ENCODE measurements around the gene SMPX.
"Not testable (repeated sequence)": the region's sequence is repeated elsewhere in the genome, so short reads cannot be mapped to it uniquely, and the experiment has no call there.

Gene SMPX

DNA sequence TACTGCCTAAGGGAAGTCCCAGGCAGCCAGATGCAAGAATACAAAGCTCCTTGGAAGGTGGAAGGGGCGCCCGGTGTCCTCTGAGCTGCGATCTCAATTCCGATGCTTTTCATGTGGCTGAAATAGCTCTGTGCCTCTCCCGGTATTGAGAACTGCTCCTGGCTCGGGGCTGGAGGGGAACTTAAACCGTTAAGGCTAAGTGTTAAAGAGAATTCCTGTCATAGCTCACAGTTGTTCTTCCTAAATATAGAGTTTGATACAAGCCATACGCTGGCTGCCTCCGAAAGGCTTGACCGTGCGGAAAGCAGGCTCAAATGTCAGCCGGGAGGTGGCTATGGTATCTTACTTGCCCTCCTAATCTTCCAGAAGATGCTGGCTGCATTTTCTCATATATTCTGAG is at the start of gene SMPX:
SMPX (minus strand) TSS at position 157 of the 400 bp plus-strand sequence. CDS start 3,826 bp downstream, outside the sequence.
- DNase-seq, result no peak

DNA sequence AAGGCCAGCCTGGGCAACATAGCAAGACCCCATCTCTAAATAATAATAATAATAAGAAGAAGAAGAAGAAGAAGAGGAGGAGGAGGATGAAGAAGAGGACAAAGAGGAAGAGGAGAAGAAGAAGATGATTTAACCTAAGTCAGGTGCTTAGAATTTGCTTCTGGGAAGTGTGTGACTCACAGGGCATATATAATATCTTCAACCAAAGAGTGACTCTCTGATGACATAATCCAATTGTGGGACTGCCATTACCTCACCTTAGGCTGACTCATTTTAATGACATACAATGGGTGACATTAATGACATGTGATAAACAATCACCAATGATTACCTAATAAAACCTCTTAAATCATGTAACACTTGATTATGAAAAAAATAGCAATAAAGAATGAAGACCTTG is 48.8 kb upstream of the SMPX start:
- DNase-seq, result no peak

DNA sequence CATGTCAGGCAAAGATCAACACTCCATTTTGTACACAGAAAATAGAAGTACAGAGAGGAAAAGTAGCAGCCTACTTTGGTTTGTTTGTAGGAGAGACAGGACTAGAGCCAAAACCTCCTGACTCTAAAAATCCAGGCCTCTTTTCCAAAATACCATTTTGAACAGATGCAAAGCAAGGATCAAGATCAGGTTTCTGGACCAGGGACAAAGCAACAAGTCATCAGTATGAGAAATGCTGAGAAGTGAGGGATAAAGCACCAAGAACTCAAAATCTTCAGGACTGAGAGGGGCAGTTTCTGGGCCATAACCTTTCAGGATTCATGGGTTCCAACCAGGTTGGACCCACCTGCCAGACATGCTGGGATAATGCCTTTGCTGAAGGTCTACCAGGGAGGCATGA is 44.9 kb upstream of the SMPX start:
- DNase-seq, result no peak

DNA sequence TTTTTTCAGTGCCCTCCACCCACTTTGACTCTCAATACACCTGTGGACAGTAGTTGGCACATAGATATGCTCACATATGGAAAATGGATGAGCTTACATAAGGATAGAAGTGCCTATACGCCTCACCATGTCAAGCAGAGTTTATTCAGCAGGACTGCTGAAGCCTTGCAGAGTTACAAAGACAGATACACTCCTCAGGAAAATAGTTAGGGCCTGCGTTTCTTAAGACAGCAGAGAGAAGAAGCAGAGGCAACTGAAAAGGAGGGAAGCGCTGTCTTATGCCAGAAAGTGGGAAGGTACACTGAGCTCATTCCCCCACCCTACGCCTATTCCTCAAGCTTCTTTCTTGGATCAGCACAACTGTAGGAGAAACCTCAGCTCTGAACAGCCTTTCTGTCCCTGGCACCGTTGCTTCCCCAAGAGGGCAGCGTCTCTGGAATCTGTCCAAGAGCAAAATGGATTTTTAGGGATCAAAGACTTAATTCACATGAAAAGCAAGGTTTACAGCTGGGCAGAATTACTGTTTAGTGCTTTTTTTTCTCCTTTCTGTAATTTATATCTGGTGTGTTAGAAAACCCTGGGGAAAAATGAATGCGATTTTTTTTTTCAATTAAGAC is 44.2 kb upstream of the SMPX start:
- no peak for DNase-seq

DNA sequence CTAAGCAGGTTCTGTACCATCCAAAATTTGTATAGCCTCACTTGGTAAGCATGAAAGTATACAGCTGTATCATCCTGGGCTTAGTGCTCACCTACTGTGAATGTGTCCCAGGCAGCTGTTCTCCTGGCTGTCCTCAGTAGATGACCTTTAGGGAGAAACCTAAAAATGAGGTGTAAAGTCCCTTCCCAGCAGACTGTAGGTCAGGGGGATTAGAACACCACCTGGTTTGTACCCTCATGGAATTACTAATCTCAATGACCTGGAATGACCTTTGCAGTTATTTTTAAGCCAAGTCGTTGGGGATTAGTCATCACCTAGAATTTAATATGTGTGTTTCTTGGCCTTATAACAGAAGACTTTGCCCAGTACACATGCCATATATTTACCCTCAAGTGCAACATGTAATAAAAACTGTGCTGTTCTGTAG is 42.4 kb upstream of the SMPX start:
- no peak for DNase-seq

DNA sequence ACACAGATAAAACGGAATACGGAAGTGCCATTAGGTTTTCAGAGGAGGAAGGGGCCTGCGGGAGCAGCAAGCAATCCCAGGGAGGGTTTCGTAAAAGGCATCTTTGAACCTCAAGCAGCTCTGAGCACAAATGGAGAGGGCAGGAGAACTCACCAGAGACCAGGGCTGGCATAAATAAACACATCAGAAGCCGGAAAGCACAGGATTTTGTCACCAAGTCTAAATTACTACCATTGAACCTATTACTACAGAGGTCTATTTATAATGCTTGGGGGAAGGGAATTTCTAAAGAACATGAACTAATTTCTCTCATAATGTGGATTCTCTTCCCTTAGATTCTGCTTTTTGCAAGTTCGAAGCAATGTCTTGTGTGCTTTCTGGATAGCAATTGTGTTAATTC is 41.9 kb upstream of the SMPX start:
- no peak for DNase-seq

DNA sequence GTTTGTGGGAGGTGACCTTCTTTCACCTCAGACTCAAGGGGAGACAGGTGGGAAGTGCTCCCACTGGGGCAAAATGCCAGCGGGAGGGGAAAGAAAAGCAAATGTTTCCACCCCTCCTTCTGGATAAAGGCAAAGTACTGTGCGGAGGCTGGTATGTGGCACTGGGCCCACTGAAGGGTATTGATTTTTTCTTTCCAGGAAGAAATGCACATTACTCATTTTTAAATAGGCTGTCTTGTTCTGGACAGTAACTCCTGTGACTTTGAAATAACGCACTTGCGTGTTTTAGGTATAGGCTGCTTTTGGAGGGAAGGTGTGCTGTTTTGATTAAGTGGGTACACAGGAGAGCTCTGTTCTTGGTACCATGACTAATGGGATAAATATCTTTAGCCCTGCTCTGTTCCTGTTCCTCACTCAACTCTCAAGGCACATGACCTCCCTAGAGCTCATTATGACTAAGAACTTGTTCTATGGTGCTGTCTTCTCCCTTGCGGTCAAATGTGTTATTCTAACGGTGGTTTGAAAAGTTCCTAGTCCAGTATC is 40.8 kb upstream of the SMPX start:
- no peak for DNase-seq

DNA sequence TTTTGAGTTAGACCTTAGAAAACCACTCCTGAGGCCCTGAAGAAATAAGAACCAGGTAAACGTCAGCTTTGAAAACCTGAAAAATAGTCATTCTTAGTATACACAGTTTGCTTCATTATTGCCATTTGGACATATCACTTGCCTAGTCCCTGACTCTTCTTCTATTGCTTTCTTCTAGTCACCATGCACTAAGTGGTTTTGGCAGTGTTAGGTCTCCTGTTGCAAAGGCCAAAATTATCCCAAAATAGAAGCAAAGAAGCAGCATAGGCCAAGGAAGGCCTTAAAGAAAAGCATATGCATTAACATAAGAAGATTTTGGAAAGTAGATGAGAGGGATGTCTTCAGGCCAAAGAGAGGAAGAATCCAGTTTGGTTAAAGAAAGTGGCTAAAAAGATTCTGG is 24.1 kb upstream of the SMPX start:
- DNase-seq, result no peak

DNA sequence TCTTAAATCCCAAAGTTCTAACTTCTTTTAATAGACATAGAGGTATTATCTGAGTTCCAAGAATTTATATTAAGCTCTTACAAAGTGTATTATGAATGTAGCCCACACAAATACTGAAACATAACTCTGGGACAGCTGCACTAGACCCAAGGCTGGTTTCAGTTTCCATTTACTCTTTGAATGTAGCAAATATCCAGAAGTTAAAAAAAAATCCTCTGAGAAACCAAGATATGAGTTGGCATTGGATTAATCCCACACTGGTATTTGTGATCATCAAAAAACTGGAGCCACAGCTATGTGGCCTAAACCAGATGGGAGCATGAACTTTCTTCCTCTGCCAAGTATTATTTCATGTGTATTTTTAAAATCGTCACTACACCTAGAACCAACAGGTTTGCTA is 23.6 kb upstream of the SMPX start:
- no peak for DNase-seq

DNA sequence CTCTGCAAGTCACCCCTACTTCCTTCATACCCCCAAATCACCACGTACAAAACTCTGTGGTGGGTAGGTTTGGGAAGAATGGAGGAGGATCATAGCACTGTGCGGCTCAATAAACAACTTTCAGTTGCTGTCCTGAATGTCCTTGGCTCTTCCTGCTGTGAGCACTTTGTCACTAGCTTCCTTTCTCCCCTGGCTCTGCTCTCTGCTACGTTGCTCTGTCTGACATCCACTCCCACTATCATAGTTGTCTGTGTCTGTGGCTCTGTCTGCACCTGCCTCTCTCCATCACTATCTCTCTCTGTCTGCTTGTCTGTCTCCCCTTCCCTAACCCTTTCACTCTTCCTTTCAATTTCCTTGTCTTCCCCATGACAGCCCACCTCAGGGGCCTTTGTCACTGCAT is 21.2 kb upstream of the SMPX start:
- DNase-seq, result no peak

DNA sequence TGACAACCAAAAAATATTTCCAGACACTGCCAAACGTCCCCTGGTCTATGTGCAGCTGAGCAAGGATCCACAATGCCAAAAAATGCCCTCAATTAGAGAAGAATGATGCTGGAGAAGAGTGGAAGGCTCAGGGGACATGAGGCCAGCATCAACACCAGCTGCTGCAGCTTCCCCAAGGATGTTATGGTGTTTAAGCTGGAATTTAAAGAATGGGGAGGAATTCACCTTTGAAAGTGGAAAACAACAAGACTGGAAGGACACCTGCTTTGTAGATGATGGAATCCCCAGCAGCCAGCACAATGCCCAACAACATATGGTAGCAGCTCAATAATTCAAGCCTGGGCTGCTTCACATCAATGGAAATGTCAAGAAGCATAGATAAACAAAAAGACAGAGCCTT is 20.3 kb upstream of the SMPX start:
- DNase-seq, result no peak

DNA sequence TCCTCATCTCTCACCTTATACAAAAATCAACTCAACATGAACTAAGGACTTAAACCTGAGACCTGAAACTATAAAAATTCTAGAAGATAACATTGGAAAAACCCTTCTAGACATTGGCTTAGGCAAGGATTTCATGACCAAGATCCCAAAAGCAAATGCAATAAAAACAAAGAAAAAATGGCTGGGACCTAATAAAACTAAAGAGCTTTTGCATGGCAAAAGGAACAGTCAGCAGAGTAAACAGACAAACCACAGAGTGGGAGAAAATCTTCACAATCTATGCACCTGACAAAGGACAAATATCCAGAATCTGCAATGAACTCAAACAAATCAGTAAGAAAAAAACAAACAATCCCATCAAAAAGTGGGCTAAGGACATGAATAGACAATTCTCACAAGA is 17.2 kb upstream of the SMPX start:
- not testable (repeated sequence) for DNase-seq

DNA sequence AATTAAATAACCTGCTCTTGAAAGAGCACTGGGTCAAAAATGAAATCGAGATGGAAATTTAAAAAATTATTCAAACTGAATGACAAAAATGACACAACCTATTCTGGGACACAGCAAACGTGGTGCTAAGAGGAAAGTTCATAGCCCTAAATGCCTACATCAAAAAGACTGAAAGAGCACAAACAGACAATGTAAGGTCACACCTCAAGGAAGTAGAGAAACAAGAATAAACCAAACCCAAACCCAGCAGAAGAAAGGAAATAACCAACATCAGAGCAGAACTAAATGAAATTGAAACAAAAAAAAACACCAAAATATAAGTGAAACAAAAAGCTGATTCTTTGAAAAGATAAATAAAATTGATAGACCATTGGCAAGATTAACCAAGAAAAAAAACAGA is 15.1 kb upstream of the SMPX start:
- not testable (repeated sequence) for DNase-seq

DNA sequence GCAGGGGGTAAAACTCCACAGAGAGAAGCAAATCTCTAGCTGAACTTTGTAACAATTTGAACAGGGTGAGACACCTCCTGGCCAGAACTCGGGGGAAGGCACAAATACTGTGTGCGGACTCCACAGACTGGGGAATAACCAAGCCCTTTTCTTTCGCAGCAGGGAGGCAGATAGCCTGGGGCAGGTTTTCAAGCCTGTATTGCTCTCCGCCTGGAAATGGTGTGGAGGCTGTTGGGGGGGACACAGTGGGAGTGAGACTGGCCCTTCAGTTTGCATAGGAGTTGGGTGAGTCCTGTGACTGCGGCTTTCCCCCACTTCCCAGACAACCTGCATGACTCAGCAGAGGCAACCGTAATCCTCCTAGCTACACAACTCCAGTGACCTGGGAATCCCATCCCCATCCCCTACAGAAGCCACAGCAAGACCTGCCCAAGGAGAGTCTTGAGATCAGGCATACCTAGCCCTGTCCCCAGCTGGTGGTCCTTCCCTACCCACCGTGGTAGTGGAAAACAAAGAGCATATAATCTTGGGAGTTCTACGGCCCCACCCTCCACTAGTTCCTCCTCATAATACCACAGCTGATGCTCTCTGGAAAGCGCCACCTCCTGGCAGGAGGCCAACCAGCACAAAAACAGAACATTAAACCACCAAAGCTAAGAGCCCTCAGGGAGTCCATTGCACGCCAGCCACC is 12.9 kb upstream of the SMPX start:
- no peak for DNase-seq

DNA sequence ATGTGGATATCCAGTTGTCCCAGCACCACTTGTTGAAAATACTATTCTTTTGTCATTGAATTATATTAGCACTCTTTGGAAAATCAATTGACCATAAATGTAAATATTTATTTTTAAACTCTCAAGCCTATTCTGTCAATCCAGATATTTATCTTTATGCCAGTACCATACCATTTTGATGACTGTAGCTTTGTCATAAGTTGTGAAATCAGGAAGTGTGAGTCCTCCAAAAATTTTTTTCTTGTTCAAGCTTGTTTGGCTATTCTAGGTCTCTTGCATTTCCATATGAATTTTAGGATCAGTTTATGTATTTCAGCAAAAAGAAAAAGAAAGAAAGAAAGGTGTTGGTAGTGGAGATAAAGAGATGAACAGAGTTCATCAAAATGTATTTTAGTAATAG is 8.2 kb upstream of the SMPX start:
- DNase-seq, result no peak

DNA sequence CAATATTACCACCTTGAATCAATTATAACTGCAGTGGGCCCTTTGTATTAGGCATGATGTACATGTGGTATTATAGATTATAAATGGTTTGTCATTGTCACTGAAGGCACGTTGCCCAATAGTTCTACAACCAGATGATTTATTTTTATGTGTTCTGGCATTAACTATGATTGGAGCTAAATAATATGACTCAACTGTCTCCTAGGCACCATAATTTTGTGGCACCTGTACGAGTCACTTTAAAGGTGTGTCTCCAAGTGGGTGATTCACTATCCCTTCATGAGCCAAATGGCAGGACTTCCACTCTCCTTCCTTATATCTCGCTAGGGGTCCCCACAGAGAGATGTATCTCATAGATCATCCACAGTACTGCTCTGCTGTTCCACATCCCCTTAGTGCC is 6.1 kb upstream of the SMPX start:
- no peak for DNase-seq

DNA sequence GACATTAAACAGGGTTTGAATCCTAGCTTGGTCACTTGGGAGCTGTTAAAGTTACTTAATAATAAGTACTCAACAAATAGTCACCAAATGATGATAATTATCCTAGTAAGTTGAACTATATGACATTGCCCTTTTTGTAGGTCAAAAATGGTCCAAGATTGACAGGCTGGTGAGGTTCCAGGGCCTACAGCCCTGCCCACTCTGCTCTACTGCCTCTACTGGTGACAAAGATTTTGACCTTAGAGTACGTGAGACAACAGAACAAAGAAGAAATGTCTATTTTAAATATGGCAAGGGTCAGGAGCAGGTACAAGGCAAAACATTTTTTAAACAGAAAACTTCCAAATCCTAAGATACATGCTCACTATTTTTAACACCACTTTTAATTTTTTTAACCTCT is 572 bp upstream of the SMPX start:
- DNase-seq, result no peak

DNA sequence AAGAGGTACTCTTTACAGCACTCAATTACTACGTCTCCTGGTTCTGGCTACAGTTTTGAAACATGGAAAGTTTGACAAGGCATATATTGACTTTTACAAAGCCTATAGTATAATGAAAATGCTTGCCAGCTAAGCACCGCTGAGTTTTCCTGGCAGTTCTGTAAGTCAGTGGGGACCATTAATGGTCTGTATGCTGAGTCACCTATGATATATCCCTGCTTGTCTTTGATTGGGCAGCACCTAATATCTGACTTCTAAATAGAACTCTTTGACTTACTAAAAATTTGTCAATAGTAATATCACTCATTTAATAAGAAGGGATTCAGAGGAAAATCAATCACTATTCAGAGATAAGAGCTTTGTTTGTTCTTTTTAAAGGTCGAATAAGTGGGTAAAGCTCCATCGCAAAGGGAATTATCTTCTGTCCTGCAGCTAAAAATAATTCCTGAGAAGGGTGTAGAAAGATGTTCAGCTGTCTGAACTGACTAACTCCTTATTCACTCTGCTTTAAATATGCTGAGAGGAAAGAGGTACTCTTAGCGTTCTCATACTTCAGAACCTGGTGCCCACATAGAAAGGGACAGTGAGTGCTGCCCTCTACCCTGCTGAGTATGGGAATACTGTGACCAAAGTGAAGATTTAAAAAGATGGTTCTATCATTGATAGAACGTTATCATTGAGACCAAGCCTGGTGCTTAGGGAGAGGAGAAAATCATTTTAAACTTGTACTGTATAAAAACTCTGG is 959 bp downstream of the SMPX start:
- no peak for DNase-seq

DNA sequence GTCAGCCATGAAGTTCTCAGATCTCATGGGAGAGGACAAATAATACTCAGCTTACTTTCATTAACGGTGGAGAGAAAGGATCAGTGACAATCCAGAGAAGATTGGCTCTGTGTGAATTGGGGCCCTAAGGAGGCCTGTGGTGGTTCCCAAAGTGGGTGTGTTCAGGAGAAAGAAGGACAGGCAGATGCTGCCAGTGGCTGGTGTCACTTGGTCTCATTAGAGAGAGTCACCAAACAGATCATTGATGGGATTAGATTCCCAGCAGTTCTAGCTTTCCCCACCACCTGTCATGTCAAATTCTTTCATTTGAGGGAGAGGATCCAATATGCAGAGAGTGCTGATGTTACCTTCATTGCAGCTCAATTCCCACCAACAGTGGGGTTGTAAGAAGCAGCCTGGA is 8.0 kb downstream of the SMPX start:
- DNase-seq, result no peak

DNA sequence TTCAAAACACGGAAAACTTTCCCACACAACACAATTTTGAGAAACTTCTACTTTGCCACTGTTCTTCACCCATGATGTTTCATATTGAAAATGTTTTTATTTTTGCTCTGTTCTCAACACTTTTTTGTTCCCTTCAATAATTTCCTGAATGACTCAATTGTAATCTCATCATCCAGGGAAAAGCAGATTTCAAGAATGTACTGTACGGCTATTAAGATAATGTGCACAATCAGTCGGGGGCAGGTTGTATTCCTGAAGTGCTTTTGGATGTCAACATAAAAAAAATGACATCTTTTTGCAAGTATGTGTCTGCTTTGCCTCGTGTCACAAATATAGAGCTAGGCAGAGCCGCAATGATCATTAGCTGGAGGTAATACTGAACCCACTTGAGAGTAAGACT is 9.7 kb downstream of the SMPX start:
- no peak for DNase-seq

DNA sequence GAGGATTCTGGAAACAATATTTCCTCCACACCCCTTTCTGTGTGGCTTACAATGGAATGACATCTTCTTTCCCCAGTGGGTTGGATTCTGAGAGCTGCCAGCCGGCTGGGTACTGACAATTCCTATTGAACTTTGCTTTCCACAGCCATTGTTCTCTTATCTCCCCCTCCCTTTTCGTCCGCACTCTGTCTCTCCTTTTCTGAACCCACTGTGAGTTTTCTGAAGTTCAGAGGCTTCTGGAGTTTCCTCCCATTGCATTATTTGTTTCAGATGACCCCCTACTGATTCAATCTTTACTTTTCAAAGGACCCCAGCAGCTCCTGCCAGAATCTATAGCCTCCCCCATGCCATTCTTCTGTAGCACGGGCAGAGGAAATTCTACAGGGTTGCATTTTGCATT is 10.4 kb downstream of the SMPX start:
- DNase-seq, result no peak

DNA sequence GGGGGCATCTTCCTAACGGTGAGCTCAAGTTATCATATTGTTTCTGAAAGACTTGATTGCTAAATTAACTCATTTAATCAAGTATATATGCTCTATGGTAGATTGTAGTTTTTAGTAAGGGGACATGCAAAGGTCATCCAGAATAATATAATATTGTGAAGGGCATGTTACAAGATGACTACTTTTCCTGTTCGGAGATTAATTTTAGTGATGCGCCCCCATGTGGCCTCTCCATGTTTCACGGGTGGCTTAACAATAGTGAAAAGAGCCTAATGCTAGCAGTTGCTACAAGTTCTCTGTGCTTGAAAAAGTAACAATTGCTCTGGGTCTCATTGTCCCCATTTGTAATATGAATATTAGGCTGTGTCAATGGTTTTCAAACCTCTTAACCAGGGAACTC is 12.2 kb downstream of the SMPX start:
- no peak for DNase-seq

DNA sequence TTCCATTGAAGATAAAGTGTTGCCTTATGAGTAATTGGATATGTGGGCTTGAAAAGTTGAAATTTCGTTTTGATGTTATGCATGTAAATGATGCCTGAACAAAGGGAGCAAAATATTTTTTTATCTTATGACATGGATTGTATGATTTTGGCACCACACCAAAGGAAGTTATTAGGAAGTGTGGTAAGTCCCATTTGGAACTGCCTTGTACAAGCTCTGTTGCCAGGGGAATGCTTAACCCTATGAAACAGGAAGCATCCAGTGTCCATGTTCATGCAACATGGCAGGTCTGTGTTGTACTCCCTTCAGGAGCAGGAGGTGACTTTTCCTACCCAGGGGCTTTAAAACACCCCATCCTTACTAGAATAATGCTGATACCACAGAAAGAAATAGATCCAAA is 13.2 kb downstream of the SMPX start:
- DNase-seq, result no peak

DNA sequence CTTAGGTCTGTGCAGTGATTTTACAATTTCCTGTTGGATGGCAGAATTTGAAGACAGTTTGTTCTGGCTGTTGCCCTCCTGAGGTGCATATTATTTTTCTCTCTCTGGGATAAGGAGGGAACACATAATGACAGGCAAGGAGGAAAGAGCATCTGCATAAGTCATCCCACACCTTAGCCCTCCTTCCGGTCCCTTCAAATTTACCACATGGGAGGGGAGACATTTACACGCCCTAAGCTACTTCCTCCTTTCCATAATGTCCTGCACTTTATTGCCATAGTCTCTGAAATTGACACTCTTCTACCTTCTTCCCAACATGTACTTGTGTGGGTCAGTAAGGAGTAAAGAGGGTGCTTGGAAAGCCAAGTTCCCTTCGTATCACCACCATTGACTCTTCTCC is 13.9 kb downstream of the SMPX start:
- DNase-seq, result no peak

Data from NK-92 treated with Interleukin-12 subunit alpha and Interleukin-12 subunit beta, amount 100 ng/mL, for 24 hours (cell line).